ENCODE data around the gene DUS2. TPM values are rescaled to one million over a fixed set of nuclear protein-coding genes. Genes with fewer than 3 reads are reported as not detected.

Gene DUS2
- total RNA-seq, 1 experiment from 2014 or later, result 19.9 TPM

DNA sequence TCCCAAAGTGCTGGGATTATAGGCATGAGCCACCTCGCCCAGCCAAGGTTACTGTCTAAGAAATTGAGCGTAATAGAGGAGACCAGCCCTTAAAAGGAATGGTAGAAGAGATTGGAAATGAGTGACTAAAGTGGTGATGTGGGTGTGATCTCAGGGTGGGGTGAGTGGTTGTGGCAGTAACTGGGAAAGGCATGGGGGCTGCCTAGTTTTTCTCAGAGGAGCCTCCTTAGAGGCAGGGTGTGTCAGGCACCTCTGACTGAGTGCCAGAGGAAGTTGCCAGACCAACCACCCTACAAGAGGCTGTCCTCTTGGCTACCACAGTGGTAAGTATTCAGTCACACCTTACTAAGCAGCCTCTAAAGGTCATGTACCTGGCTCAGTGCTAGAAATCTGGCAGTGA lies 8.9 kb downstream of the DUS2 start:
- Histone ChIP-seq H3K27ac (ENCODE audit: low read length) (no peak overlapping the region), H3K4me2 (ENCODE audit: low read length) (no peak overlapping the region), H3K4me1 (ENCODE audit: insufficient read depth, low read length) (no peaks in the 10 kb centered on the region), H3K36me3 (ENCODE audit: low read depth, low read length) (no peaks in the 10 kb centered on the region; the same call in 1 of the 2 replicates), H3K9me3 (ENCODE audit: low read length) (no peaks in the 10 kb centered on the region), H3K9ac (ENCODE audit: low read length) (no peak overlapping the region), H2AFZ (ENCODE audit: low read length) (no peak overlapping the region), H3K9me2 (replicated peaks; ENCODE audit: low read length) (no peaks in the 10 kb centered on the region), H3K79me2 (ENCODE audit: low read length) (no peaks in the 10 kb centered on the region), H4K20me1 (ENCODE audit: low read length) (no peaks in the 10 kb centered on the region), H3F3A (ENCODE audit: low read length, unreplicated experiment) (no peaks in the 10 kb centered on the region), H3K27me3 (ENCODE audit: low read length) (no peaks in the 10 kb centered on the region), H3K4me3 (ENCODE audit: low read length) (no peak overlapping the region)
- DNase-seq (peak; percentile 36), ATAC-seq (peak; percentile 67)
- ChIA-PET CTCF (no interaction called here), POLR2A (ENCODE audit: unreplicated experiment) (no interaction called here)
- no peak for TF ChIP-seq CTCF (conservative IDR thresholded peaks at IDR 0.05; ENCODE audit: low read depth, low read length)
- TF ChIP-seq EZH2phosphoT487 (IDR thresholded peaks at IDR 0.05; ENCODE audit: borderline replicate concordance, low read length), result no peak
- TF ChIP-seq EZH2 (IDR thresholded peaks at IDR 0.05; ENCODE audit: low read length, unreplicated experiment), result no peak
- intact Hi-C loops (cut with micrococcal nuclease), result no loop called here
- no TSS peak for BruUV-seq (replicated peaks)

GRCh38 chr16:68033101-68033500 lies 10.0 kb downstream of the DUS2 start:
- no peak for TF ChIP-seq CTCF (conservative IDR thresholded peaks at IDR 0.05; ENCODE audit: low read depth, low read length)
- H3F3A ChIP-seq (ENCODE audit: low read length, unreplicated experiment), result no peaks in the 10 kb centered on the region
- H3K4me3 ChIP-seq (ENCODE audit: low read length), result no peak overlapping the region
- no peak overlapping the region for H2AFZ ChIP-seq (ENCODE audit: low read length)
- H3K4me1 ChIP-seq (ENCODE audit: insufficient read depth, low read length), result no peaks in the 10 kb centered on the region
- H3K27ac ChIP-seq (ENCODE audit: low read length), result no peak overlapping the region
- no peaks in the 10 kb centered on the region; the same call in 1 of the 2 replicates for H3K36me3 ChIP-seq (ENCODE audit: low read depth, low read length)
- DNase-seq, result no peak
- no peaks in the 10 kb centered on the region for H3K9me2 ChIP-seq (replicated peaks; ENCODE audit: low read length)
- ChIA-PET CTCF (no interaction called here), POLR2A (ENCODE audit: unreplicated experiment) (no interaction called here)
- H3K79me2 ChIP-seq (ENCODE audit: low read length), result no peaks in the 10 kb centered on the region
- no peak overlapping the region for H3K9ac ChIP-seq (ENCODE audit: low read length)
- intact Hi-C loops (cut with micrococcal nuclease), result no loop called here
- H4K20me1 ChIP-seq (ENCODE audit: low read length), result no peaks in the 10 kb centered on the region
- no peak for ATAC-seq
- no peak overlapping the region for H3K4me2 ChIP-seq (ENCODE audit: low read length)
- H3K9me3 ChIP-seq (ENCODE audit: low read length), result no peaks in the 10 kb centered on the region
- H3K27me3 ChIP-seq (ENCODE audit: low read length), result no peaks in the 10 kb centered on the region
- no TSS peak for BruUV-seq (replicated peaks)

DNA sequence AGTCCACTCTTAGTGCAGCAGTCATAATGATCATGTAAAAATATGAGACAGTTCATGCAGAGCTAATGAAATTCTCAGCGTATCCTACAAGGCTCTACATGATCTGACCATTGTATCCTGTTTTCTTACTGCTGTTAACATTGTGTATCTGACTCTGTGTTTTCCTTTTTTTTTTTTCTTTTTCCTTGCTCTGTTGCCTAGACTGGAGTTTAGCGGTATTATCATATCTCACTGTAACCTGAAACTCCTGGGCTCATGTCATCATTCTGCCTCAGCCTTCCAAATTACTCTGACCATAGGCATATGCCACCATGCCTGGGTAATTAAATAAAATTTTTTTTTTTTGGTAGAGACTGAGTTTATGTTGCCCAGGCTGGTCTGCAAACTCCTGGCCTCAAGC lies 12.1 kb downstream of the DUS2 start:
- ChIA-PET POLR2A (ENCODE audit: unreplicated experiment) (no interaction called here), CTCF (no interaction called here)
- Histone ChIP-seq H3F3A (ENCODE audit: low read length, unreplicated experiment) (no peaks in the 10 kb centered on the region), H3K4me3 (ENCODE audit: low read length) (no peak overlapping the region), H3K79me2 (ENCODE audit: low read length) (no peaks in the 10 kb centered on the region), H3K27me3 (ENCODE audit: low read length) (no peaks in the 10 kb centered on the region), H3K36me3 (ENCODE audit: low read depth, low read length) (no peaks in the 10 kb centered on the region), H3K27ac (ENCODE audit: low read length) (no peak overlapping the region), H3K9me3 (ENCODE audit: low read length) (no peaks in the 10 kb centered on the region), H3K4me1 (ENCODE audit: insufficient read depth, low read length) (no peaks in the 10 kb centered on the region), H4K20me1 (ENCODE audit: low read length) (no peaks in the 10 kb centered on the region), H3K4me2 (ENCODE audit: low read length) (no peak overlapping the region), H2AFZ (ENCODE audit: low read length) (no peak overlapping the region), H3K9me2 (replicated peaks; ENCODE audit: low read length) (no peaks in the 10 kb centered on the region), H3K9ac (ENCODE audit: low read length) (no peak overlapping the region)
- TF ChIP-seq CTCF (conservative IDR thresholded peaks at IDR 0.05; ENCODE audit: low read depth, low read length), result no peak
- no peak for TF ChIP-seq EZH2phosphoT487 (IDR thresholded peaks at IDR 0.05; ENCODE audit: borderline replicate concordance, low read length)
- no peak for TF ChIP-seq EZH2 (IDR thresholded peaks at IDR 0.05; ENCODE audit: low read length, unreplicated experiment)
- intact Hi-C loops (cut with micrococcal nuclease), result no loop called here
- no peak for DNase-seq
- no peak for ATAC-seq
- no TSS peak for BruUV-seq (replicated peaks)
